SKM-1 (cell line): ENCODE results near the gene MMP15.
"Not testable (repeated sequence)": the region's sequence is repeated elsewhere in the genome, so short reads cannot be mapped to it uniquely, and the experiment has no call there.

Experiments used
- DNase-seq: peaks from one replicate; lab custom pipeline; 2025; ENCODE audit not compliant: unreplicated experiment; lab: John Stamatoyannopoulos, UW

Gene MMP15

GRCh38 chr16:58085584-58086251, 60.2 kb downstream of the MMP15 start:
- DNase-seq: no peak

GRCh38 chr16:58086381-58087208, 61.0 kb downstream of the MMP15 start:
- DNase-seq: no peak

- DNase-seq: no peak
These were observed 61.8 kb downstream of the MMP15 start for GRCh38 chr16:58087209-58087913.

GRCh38 chr16:58088091-58088490, 62.5 kb downstream of the MMP15 start:
- DNase-seq: no peak

GRCh38 chr16:58090396-58090795, 64.8 kb downstream of the MMP15 start:
- DNase-seq: not testable (repeated sequence)

- DNase-seq: no peak
These were observed 68.5 kb downstream of the MMP15 start for GRCh38 chr16:58094026-58094425.

- no peak for DNase-seq
These were observed 69.4 kb downstream of the MMP15 start for GRCh38 chr16:58094791-58095574.

GRCh38 chr16:58095575-58095960, 70.0 kb downstream of the MMP15 start:
- not testable (repeated sequence) for DNase-seq

GRCh38 chr16:58096249-58096648, 70.7 kb downstream of the MMP15 start:
- no peak for DNase-seq
